Cortex of kidney (tissue), 1 donor: Measurements from ENCODE around the gene TRIM27.
"Not testable (repeated sequence)": the region's sequence is repeated elsewhere in the genome, so short reads cannot be mapped to it uniquely, and the experiment has no call there.

Experiments used
- DNase-seq: peaks from one replicate; lab custom pipeline; 2025; lab: John Stamatoyannopoulos, UW

TRIM27 gene

DNA sequence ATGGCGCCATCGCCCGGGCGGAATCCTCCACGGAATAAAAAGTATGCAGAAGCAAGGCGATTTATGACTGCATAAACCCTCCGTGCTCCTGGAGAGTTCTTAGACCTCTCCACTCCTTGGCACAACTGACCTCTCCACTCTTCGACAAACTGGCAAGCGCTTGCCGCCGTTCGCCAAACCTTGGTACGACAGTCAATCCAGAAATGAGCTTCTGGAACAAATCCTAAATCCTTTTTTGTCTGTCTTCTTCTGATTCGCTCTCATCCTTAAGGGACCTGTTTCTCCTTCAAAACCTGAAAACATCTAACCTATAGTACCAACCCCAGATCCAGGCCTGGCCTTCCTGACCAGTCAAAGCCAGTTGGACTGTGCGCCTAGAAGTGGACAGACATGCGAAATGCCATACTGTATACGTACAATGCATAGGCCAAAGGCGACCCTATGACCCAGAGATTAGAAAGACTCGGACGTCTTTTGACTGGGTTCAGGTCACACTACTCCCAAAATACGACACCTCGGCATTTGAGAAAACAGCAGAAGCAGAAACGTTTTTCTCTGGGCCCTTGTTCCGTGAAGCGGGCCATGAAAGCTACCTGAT lies 59.4 kb downstream of the TRIM27 start:
- DNase-seq, result no peak

DNA sequence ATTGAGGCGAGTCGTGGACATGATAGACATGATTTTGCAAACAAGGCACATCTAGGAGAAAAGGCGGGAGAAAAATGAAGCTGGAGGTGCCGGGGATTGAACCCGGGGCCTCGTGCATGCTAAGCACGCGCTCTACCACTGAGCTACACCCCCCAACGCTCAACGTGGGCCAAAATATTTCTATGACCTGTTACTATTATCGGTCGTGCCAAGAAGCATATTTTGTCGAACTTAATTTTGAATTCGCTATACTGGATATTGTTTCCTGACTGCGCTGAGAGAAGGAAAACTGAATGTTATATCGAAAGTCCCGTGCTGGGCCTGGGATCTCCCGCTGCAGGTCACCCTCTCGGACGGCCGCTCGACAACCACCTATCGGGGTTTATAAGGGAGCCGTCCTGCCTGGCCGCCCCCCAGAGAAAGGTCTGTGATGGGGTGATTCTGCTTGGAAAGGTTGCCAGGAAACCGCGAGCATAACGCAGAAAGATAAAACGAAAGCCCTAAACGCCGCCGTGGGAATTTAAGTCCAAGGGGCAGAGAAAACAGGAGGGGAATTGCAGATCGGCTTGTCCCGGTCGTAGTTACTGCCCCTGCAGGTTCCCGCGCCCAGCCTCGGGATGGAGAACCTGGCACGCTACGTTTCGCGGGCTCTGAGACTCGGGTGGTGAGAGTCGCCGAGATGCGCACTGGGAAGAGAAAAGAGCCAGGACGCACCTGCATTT lies 60.0 kb downstream of the TRIM27 start:
- DNase-seq, result no peak

DNA sequence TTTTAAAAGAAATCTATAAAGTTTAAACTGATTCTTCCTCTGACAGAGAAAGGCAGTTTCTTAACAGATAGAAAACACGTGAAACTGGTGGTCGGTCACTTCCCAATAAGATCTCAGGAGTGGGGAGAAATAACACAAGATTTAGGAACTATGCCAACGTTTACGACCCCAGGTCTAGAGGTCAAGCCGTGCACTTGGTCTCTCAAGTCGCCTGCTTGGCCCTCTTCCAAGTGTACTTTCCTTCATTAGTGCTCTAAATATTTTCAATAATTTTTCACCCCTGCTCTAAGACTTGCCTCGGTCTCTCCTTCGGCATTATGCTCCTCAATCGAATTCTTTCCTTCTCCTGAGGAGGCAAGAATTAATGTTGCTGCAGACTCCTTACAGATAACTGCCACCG lies 61.7 kb downstream of the TRIM27 start:
- DNase-seq, result no peak

DNA sequence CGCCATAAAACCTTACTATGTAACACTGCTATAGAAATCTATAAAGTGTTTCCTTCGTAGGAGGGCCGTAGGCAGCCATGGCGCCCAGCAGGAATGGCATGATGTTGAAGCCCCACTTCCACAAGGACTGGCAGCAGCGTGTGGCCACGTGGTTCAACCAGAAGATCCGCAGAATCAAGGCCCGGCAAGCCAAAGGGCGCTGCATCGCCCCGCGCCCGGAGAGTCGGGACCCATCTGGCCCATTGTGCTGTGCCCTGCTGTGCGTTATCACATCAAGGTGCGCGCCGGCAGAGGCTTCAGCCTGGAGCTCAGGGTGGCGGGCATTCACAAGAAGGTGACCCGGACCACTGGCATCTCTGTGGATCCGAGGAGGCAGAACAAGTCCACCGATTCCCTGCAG lies 62.4 kb downstream of the TRIM27 start:
- DNase-seq, result no peak

DNA sequence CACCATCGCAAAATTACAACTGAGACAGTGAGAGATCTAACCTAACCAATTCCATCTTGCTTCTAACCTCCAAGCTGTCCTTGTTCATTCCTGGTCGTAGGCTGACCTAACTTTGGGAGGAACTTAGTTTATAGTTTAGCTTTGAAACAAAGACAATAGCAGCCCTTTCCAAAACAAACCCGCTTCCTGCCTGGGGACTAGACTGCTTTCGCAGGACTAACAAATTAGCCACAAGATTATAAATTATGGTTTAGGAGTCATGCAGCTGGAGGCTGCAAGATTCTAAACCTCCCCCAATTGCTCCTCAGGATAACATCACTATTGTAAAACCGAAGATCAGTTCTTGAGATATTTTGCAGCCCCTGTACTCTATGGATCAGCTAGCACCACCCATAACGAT lies 63.2 kb downstream of the TRIM27 start:
- no peak for DNase-seq

DNA sequence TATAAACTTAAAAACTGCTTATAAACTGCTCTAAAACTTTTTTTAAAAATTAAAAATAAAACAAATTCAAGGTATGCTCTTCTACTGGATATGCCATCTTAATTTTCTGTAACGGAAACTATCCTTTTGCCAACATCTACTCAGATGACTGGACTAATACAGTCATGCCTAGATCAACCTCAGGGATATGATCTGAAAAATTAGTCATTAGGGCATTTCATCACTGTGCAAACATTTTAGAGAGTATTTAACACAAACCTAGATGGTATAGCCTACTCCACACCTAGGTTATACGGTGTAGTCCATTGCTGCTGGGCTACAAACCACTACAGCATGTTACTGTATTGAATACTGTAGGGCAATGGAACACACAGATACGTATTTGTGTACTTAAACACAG lies 64.8 kb downstream of the TRIM27 start:
- no peak for DNase-seq

DNA sequence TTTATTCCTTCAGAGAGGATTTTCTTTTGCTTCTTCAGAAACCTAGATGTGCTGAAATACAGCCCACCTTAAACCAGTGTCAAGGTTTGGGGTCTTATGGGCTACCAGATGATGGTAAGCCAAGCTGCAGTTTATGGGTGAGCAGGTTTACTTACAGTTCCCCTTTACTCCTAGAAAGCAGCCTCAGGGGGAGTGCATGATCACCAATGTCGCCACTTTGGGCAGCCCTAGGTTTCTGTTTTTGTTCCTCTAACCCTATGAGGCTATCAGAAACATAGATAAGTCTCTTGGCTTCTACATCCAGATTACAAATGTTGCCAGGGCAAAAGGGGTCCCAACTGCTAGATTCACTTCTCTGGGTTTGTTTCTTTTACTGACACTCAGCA lies 67.2 kb downstream of the TRIM27 start:
- DNase-seq, result no peak

DNA sequence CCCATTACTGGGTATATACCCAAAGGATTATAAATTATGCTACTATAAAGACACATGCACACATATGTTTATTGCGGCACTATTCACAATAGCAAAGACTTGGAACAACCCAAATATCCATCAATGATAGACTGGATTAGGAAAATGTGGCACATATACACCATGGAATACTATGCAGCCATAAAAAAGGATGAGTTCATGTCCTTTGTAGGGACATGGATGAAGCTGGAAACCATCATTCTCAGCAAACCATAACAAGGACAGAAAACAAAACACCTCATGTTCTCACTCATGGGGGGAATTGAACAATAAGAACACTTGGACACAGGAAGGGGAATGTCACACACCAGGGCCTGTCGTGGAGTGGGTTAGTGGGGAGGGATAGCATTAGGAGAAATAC lies 69.4 kb downstream of the TRIM27 start:
- DNase-seq, result not testable (repeated sequence)
